Right cardiac atrium (tissue), 5 donors: Measurements from ENCODE around the gene SCAMP4. TPM values are rescaled to one million over a fixed set of nuclear protein-coding genes. Genes with fewer than 3 reads are reported as not detected.

Experiments
- ATAC-seq, 2 donors: fragments of 200-7000 bp; cut with Tn5 transposase; one replicate each; pipeline versions ENCODE4 v1.8.0 to v1.9.1; 2020; ENCODE audit warnings: moderate library complexity in 2 of 2, mild to moderate bottlenecking in 1 of 2
- DNase-seq, 3 donors: peaks; one replicate each; pipeline ENCODE4 v3.0.0-alpha.2; 2020
- H3K27ac ChIP-seq: one replicate; pipeline ENCODE4 v1.5.1; 2013; ENCODE audit warnings: mild to moderate bottlenecking, low read length, control low read depth, moderate library complexity
- H3K27me3 ChIP-seq: one replicate; pipeline ENCODE4 v1.6.1; 2013; ENCODE audit not compliant: control insufficient read depth, insufficient read depth
- H3K4me1 ChIP-seq: one replicate; pipeline ENCODE4 v1.6.1; 2013; ENCODE audit warnings: low read length; ENCODE audit not compliant: control insufficient read depth, insufficient read depth
- H3K4me3 ChIP-seq: one replicate; pipeline ENCODE4 v1.5.1; 2013; ENCODE audit warnings: low read length, control low read depth
- H3K9me3 ChIP-seq: one replicate; pipeline ENCODE4 v1.6.1; 2013; ENCODE audit warnings: low read length; ENCODE audit not compliant: control insufficient read depth
- WGBS: extraction: QIAGEN DNeasy Blood & Tissue Kit; methylation state at CpG from one replicate; pipeline ENCODE4 v1.1.7; 2013; 5-methylcytosine and 5-hydroxymethylcytosine counted together
- intact Hi-C, 4 donors: fragments of 100-400 bp; cut with DNase I; formaldehyde crosslinking; loops; one replicate each; pipeline versions ENCODE4 v1.11.0 to v1.14.0; 2022 to 2023
- polyA plus RNA-seq: library from polyadenylated mRNA; stranded (reverse); fragments of 200-250 nt; gene quantifications from one replicate; pipeline ENCODE4 v1.2.3, GENCODE V29; 2013
- total RNA-seq, 4 donors: library from RNA; stranded (reverse); fragmentation: NEBNext Ultra II Directional; extraction: Animal tissue kit (Norgen Biotek cat#: 25700); gene quantifications; one replicate each; pipeline ENCODE4 v1.2.1, GENCODE V29; 2021
- donor health status: healthy with polysubstance abuse.
- donor health status: DM: no; HTN: yes; CAD: no.
- donor health status: DM: no; HTN: no; CAD: no.
- donor health status: DM: no; HTN: yes; CAD: no; lungs with severe emphysema.
- donor health status: DM: yes; HTN: yes; CAD: no.

The SCAMP4 gene
- total and polyA plus RNA-seq, 5 donors, result 16.1 to 19.9 (median 18.8) TPM

DNA sequence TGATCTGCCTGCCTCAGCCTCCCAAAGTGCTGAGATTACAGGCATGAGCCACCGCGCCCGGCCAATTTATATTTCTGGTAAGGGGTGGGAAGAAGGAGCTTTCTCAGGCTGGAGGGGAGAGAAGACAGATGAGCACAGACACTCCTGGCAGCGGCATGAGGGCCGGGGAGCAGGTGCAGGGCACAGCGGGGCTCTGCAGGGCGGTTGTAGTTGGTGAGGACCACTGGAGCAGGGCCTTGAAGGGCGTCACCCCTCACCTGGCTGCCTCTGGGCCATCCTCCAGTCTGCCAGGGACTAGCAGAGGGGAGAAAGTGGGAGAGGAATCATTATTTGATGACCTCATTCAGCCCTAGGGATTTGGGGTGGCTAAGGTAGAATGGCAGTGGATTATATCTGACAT is 27.2 kb downstream of the SCAMP4 start:
- intact Hi-C loops, result no loop called here
- Histone ChIP-seq H3K9me3 (no peaks in the 10 kb centered on the region), H3K4me3 (no peak overlapping the region), H3K27ac (no peak overlapping the region), H3K4me1 (peaks cover 5% of the 10 kb centered on the region), H3K27me3 (no peaks in the 10 kb centered on the region)
- DNase-seq, result no peak
- ATAC-seq, result no peak
- WGBS, result 91% methylated on average over 8 of the region's 8 CpGs

DNA sequence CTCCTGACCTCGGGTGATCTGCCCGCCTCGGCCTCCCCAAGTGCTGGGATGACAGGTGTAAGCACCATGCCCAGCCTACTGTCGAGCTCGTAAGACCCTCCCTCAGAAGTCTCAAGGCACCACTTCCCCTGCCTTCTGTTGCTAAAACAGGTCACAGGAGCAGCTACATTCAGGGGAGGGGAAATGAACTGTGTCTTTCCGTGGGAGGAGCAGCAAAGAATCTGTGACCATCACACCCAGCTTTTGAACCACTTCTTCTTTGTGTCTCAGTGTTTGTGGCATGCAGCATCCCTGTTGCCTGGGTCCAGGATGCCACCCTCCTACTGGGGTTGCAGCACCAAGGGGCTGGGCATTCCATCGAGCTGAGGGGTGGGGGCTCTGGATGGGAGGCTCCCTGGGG is 28.0 kb downstream of the SCAMP4 start:
- no peak for ATAC-seq

DNA sequence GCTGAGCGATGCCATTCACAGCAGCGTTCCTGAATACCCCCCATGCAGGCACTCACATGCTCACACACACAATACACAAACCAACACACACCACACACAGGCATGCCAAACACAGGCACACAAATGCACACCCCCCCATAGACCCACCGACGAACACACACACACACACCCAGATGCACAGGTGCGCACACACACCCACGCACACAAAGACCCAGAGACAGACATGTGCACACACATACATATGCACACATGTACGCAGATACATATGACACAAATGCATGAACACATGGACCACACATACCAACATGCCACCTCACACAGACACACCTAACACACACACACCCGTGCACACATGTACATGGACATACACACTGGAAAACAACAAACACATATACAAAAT is 28.7 kb downstream of the SCAMP4 start:
- peaks cover 5% of the 10 kb centered on the region for H3K4me1 ChIP-seq
- H3K4me3 ChIP-seq, result no peak overlapping the region
- intact Hi-C loops, result no loop called here
- no peaks in the 10 kb centered on the region for H3K27me3 ChIP-seq
- H3K9me3 ChIP-seq, result no peaks in the 10 kb centered on the region
- no peak overlapping the region for H3K27ac ChIP-seq
- ATAC-seq (no peak), DNase-seq (no peak)
- WGBS, result 94% methylated on average over 8 of the region's 8 CpGs

More for the DNA sequence above, 28.0 kb downstream of the SCAMP4 start:
- Histone ChIP-seq H3K9me3 (no peaks in the 10 kb centered on the region), H3K27ac (no peak overlapping the region), H3K27me3 (no peaks in the 10 kb centered on the region), H3K4me3 (no peak overlapping the region), H3K4me1 (peaks cover 5% of the 10 kb centered on the region)
- 66% methylated on average over 7 of the region's 7 CpGs for WGBS
- intact Hi-C loops, result no loop called here
- DNase-seq, result no peak

DNA sequence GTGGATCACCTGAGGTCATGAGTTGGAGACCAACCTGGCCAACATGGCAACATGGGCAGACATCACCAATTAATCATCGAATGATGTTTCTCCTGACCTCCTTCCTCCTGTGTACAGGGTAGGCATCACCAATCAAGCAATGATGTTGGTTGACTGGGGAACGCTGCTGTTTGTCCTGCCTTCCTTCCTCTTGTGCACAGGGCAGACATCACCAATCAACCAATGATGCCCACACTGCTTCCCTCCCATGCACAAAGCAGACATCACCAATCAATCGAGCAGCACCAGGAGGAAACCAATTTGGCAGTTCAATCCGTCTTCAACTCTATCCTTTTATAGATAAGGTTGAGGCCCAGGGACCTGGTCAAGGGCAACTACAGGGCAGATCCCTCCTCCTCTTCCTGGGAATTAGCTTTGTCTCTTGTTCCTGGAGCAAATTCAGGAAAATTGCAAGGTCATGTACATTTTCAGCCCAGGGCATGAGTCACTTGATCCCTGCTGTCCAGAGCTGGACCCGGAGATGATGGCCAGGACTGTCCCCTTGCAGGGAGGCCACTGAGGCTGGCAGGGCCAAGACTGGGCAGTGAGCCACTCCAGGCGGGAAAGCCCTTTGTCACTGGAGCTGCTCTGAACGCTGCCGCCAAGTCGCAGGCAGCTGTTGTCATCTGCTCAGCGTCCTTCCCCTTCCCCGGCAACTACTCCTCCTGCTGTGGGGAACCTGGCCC is 30.4 kb downstream of the SCAMP4 start:
- H3K4me3 ChIP-seq, result no peak overlapping the region
- intact Hi-C loops, result no loop called here
- ATAC-seq (peak in 1 of 2 donors; percentile 22), DNase-seq (peak; percentile 70 to 81 (median 74))
- H3K9me3 ChIP-seq, result no peaks in the 10 kb centered on the region
- H3K27ac ChIP-seq, result no peak overlapping the region
- 38% methylated on average over 11 of the region's 11 CpGs for WGBS
- H3K4me1 ChIP-seq, result peaks cover 9% of the 10 kb centered on the region
- H3K27me3 ChIP-seq, result no peaks in the 10 kb centered on the region

DNA sequence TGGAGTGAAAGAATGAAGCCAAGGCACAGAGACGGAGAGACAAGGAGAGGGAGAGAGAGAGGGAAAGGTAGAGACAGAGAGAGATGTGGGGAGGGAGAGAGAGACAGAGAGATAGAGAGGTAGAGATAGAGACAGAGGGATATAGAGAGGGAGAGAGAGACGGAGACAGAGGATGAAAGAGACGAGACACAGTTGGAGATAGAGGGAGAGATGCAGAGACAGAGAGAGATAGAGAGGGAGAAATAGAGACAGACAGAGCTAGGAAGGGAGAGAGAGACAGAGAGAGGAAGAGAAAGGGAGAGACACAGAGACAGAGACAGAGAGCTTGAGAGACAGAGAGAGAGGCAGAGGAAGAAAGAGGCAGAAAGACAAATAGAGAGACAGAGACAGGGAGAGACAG is 31.2 kb downstream of the SCAMP4 start:
- no peaks in the 10 kb centered on the region for H3K27me3 ChIP-seq
- H3K9me3 ChIP-seq, result no peaks in the 10 kb centered on the region
- WGBS, result 74% methylated on average over 3 of the region's 3 CpGs
- peaks cover 9% of the 10 kb centered on the region for H3K4me1 ChIP-seq
- no peak for ATAC-seq
- no peak for DNase-seq
- intact Hi-C loops, result no loop called here
- H3K4me3 ChIP-seq, result no peak overlapping the region
- H3K27ac ChIP-seq, result no peak overlapping the region

DNA sequence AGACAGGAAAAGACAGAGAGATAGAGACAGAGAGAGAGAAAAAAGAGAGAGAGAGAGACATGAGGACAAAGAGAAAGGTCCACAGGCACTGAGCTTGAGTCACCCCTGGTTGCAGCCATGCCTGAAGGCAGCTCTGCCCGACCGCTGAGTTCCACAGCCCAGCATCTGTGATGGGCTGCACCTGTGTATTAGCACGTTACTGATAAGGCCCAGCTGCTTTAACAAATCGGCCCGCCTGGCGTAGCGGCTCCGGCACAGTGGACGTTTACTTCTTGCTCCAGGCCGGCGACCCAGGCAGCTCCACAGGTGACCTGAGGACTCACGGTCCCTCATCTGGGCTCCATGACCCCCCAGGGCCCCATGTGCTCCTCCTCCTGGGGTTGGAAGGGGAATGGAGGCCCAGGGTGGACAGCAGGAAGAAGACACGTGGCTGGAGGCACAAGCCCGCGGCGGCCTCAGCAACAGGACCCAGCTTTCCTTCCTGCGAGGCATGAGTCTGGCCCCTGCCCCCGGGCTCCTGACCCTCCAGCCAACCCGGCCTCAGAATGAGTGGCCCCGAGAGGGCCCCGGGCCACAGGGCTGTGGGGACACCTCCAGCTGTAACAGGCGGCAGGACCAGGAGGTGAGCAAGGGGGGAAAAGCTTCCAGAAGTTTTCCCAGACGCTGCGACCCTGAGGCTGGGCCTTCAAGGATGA is 31.9 kb downstream of the SCAMP4 start:
- ATAC-seq, result no peak
- no peak overlapping the region for H3K27ac ChIP-seq
- WGBS, result 88% methylated on average over 24 of the region's 24 CpGs
- DNase-seq, result peak in 1 of 3 donors; percentile 16
- H3K4me3 ChIP-seq, result no peak overlapping the region
- no peaks in the 10 kb centered on the region for H3K9me3 ChIP-seq
- H3K27me3 ChIP-seq, result no peaks in the 10 kb centered on the region
- intact Hi-C loops, result no loop called here
- peaks cover 9% of the 10 kb centered on the region for H3K4me1 ChIP-seq

DNA sequence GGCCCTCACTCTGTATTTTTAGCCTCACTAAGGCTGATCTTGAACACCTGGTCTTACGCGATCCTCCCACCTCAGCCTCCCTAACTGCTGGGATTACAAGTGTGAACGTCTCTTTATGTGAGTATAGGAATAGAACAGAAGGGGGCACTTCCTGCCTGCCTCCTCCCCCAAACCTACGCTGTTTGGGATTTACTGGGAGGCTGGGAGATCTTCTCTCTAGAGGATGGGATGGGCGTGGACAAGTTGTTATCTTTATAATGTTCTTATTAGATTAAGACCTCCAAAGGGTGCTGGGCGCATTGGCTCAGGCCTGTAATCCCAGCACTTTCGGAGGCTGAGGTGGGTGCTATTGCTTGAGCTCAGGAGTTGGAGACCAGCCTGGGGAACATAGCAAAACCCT is 32.9 kb downstream of the SCAMP4 start:
- intact Hi-C loops, result no loop called here
- ATAC-seq (no peak), DNase-seq (no peak)
- H3K27ac ChIP-seq, result no peak overlapping the region
- H3K9me3 ChIP-seq, result no peaks in the 10 kb centered on the region
- H3K27me3 ChIP-seq, result no peaks in the 10 kb centered on the region
- 79% methylated on average over 7 of the region's 7 CpGs for WGBS
- H3K4me3 ChIP-seq, result no peak overlapping the region
- H3K4me1 ChIP-seq, result peaks cover 12% of the 10 kb centered on the region

DNA sequence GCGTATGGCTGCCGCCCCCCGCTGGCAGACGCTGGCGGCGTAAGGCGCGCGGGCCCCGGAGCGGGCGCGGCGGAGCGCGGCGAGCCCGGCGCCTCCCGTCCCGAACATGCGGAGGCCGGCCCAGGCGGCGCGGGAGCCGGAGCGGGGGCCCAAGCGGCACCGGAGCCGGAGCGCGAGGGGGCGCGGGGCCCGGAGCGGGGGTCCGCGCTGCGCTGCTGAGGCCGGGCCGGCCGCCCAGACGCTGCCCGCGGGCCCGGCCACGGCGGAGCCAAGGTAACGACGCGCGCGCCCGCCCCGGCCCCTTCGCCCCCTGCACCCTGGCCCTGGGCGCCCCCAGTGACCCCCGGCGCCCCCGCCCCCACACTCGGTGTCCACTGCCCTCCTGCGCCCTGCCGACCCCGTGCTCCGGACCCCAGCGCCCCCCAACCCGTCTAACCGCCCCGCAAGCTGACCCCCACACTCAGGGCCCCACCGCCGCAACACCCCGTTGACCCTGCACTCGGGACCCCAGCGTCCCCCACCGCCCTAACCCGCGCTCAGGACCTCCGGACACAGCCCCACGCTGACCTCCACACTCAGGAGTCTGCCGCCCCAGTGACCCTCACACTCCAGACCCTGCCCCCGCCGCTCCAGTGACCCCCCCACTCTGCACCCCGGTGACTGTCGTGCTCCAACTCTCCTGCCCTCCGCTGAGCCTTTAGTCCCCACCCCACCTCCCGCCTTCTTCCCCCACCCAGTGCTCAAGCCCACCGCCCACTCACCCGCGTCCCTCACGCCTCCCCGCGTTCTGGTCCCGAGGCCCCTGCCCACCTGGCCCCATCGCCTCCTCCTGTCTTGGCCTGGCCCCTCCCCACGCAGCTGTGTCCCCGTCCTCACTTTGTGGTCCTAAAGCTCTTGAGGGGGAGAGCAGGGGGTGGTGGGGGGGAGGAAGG is 36.2 kb downstream of the SCAMP4 start, which contains the start of gene CSNK1G2:
CSNK1G2 (plus strand) TSS at position 27 of the 932 bp plus-strand sequence. CDS start 28,601 bp downstream, outside the sequence.
- DNase-seq (peak; percentile 47 to 80 (median 75)), ATAC-seq (peak in 1 of 2 donors; percentile 1)
- peak within 1 kb of the TSS; percentile 92 for H3K4me3 ChIP-seq
- no peaks in the 10 kb centered on the region for H3K27me3 ChIP-seq
- under 1% methylated on average over 96 of the region's 97 CpGs for WGBS
- intact Hi-C loops, result no loop called here
- no peaks in the 10 kb centered on the region for H3K9me3 ChIP-seq
- peak within 1 kb of the TSS; percentile 98 for H3K27ac ChIP-seq
- peaks cover 8% of the 10 kb centered on the region for H3K4me1 ChIP-seq

DNA sequence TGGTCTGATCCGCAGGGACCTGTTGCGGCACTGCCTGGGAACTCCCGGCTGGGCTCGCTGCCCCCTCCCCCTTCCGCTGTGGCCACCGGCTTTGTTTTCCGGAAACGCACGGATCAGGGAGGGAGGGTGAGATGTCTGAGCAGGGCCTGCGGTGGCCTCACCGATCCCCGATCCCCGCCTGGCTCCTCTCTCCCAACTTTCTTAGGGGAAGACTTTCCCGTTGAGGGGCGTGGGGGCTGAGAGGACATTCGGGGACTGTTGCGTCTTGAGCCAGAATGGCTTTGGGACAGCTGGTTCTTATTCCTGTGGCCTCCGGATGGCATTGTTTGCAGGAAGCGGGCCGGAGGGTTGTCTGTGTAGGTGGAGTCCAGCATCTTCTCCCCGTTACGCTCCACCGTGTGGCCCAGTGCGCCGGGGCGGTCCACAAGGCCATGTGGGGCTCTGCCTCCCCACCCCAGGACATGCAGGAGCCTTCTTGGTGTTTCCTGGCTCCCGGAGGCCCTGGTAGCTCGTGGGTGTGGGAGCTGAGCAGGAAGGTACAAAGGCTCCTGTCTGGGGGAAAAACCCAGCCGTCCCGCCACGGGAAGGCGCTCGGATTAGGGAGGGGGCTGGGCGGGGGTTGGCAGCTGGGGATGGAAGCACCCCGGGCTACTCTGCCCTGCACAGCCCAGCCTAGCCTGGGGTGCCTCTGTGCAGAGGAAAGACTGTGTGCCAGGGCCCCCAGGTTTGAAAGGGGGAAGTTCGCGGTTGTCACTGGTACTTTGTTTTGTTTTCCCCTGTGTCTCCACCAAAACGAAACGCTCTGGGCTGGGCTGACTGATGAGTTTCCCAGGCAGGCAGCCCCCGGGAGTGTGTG is 37.1 kb downstream of the SCAMP4 start:
- Histone ChIP-seq H3K27ac (peak overlapping the region; percentile 42), H3K4me1 (peaks cover 8% of the 10 kb centered on the region), H3K4me3 (peak overlapping the region; percentile 92), H3K9me3 (no peaks in the 10 kb centered on the region), H3K27me3 (no peaks in the 10 kb centered on the region)
- ATAC-seq (peak; percentile 28 to 41), DNase-seq (peak; percentile 76 to 85 (median 84))
- intact Hi-C loops, result no loop called here
- 3% methylated on average over 40 of the region's 40 CpGs for WGBS

DNA sequence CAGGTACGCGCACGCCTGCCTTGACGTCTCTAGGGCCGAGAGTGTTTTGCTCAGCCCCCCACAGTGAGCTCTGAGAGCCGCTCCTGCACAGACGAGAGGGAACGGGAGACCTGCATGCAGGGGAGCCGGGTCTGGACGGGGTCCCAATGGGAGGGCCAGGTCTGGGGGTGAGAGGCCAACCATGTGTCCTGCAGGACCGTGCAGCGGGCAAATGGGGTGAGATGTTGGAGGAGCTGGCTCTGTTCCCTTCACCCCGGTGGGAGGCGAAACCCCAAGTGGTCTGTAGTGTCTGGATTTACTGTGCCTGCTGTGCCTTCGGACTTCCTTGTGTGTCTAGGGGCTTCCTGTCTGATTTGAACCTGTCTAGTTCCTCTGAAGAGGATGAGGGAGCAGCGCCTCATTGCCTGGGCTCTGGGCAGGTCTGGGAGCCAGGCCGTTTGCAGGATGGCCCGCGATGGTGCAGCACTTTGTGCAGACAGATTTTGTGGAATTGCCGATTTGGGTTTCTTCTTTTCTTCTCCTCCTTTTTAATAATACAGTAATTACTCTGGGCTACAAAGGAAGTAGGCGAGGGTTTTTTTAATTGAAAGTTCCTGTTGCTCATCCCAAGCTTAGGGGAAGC is 37.8 kb downstream of the SCAMP4 start:
- Histone ChIP-seq H3K27me3 (no peaks in the 10 kb centered on the region), H3K4me1 (peaks cover 8% of the 10 kb centered on the region), H3K27ac (peak overlapping the region; percentile 25), H3K4me3 (peak overlapping the region; percentile 92), H3K9me3 (no peaks in the 10 kb centered on the region)
- WGBS, result 31% methylated on average over 21 of the region's 21 CpGs
- ATAC-seq (no peak), DNase-seq (no peak)
- intact Hi-C loops, result no loop called here
